Measurements from ENCODE around the gene SLC38A6. TPM values are rescaled to one million over a fixed set of nuclear protein-coding genes. Genes with fewer than 3 reads are reported as not detected.

The SLC38A6 gene
- total and polyA plus RNA-seq, 2 of the 8 experiments (the other 6 are each of a cell fraction or from before 2014, with no cell fraction given) = 8.1 to 9.8 TPM

- Histone ChIP-seq H3K4me3 (ENCODE audit: extremely low read depth in 1 of 4, insufficient read depth in 2 of 4, low read depth in 3 of 4, low read length in 4 of 4) (no peak overlapping the region), H3K56ac (replicated peaks; ENCODE audit: insufficient read length, low read depth, low read length) (no peak overlapping the region), H3K79me1 (ENCODE audit: low read depth, low read length) (no peaks in the 10 kb centered on the region), H3K9me3 (ENCODE audit: insufficient read depth in 2 of 2, low read depth in 1 of 2, low read length in 1 of 2) (no peaks in the 10 kb centered on the region), H3K9ac (replicated peaks in 1 of 4; ENCODE audit: extremely low read depth in 1 of 4, low read depth in 3 of 4, low read length in 3 of 4) (no peak overlapping the region), H3K36me3 (ENCODE audit: control insufficient read depth in 2 of 4, insufficient read depth in 4 of 4, low read length in 3 of 4) (no peaks in the 10 kb centered on the region; a peak in 1 of 8 replicates), H3K4me1 (replicated peaks in 1 of 4; ENCODE audit: control insufficient read depth in 3 of 4, insufficient read depth in 4 of 4, low read length in 3 of 4) (peaks cover 0 to 3% (median 0%) of the 10 kb centered on the region in 4 experiments; a peak in 3 of 7 replicates), H2BK5ac (ENCODE audit: low read depth, low read length) (no peak overlapping the region), H4K8ac (ENCODE audit: extremely low read depth, insufficient read depth, low read length) (no peak overlapping the region), H2AFZ (ENCODE audit: low read length) (no peak overlapping the region), H3K4ac (replicated peaks; ENCODE audit: insufficient read length, low read depth, low read length) (no peak overlapping the region), H3K14ac (ENCODE audit: insufficient read length) (no peak overlapping the region), H2BK12ac (ENCODE audit: low read depth, low read length) (no peak overlapping the region), H3K18ac (ENCODE audit: extremely low read depth, low read length) (no peak overlapping the region), H2BK120ac (replicated peaks; ENCODE audit: low read depth, low read length) (no peak overlapping the region), H3K4me2 (ENCODE audit: insufficient read depth in 1 of 2, low read depth in 2 of 2, low read length in 2 of 2) (no peak overlapping the region), H3K23ac (ENCODE audit: insufficient read length) (no peak overlapping the region), H2BK20ac (ENCODE audit: low read length) (no peak overlapping the region), H3K27me3 (replicated peaks in 1 of 4; ENCODE audit: control insufficient read depth in 3 of 4, extremely low read depth in 1 of 4, insufficient read depth in 3 of 4, low read length in 3 of 4) (no peaks in the 10 kb centered on the region), H2AK5ac (ENCODE audit: low read depth, low read length) (no peak overlapping the region), H4K5ac (ENCODE audit: insufficient read length, low read depth, low read length) (no peak overlapping the region), H2BK15ac (ENCODE audit: low read length) (no peak overlapping the region), H3K79me2 (ENCODE audit: control insufficient read depth in 1 of 2, insufficient read depth in 2 of 2, low read length in 2 of 2) (no peaks in the 10 kb centered on the region), H4K20me1 (replicated peaks in 1 of 2; ENCODE audit: control insufficient read depth in 1 of 2, insufficient read depth in 2 of 2, low read length in 2 of 2) (no peaks in the 10 kb centered on the region), H3K27ac (ENCODE audit: low read depth, low read length) (no peak overlapping the region), H3K23me2 (ENCODE audit: low read depth, low read length) (no peaks in the 10 kb centered on the region), H4K91ac (replicated peaks; ENCODE audit: insufficient read length, low read length) (no peak overlapping the region)
- ChIA-PET POLR2A (ENCODE audit: partially characterized antibody) (interaction anchor here (0.6 kb wide), 1 partner anchor 14 kb away, joined by 3 read pairs; no protein-coding TSS in a partner anchor), CTCF (ENCODE audit: partially characterized antibody) (no interaction called here)
- DNase-seq (ENCODE audit: low read depth in 1 of 2, low spot score in 2 of 2) (no peak), FAIRE-seq (no peak)
- WGBS, 2 experiments (ENCODE audit: extremely low coverage in 1 of 2, insufficient coverage in 1 of 2, insufficient read length in 1 of 2, insufficient replicate concordance in 2 of 2, low coverage in 1 of 2, low lambda C conversion rate in 2 of 2, missing lambda C conversion rate in 1 of 2) = 90% methylated on average over 3 of the region's 3 CpGs; no CpG with 5 or more reads in 1 of the 2 experiments
- TF ChIP-seq PHF8 (conservative IDR thresholded peaks at IDR 0.05; ENCODE audit: low read depth, low read length) (no peak), JUN (IDR thresholded peaks at IDR 0.05; ENCODE audit: low read depth, low read length) (no peak), SIX5 (IDR thresholded peaks at IDR 0.05; ENCODE audit: low read depth, low read length) (no peak), SRF (IDR thresholded peaks at IDR 0.05; ENCODE audit: low read depth, low read length) (no peak), KDM1A (IDR thresholded peaks at IDR 0.05; ENCODE audit: borderline replicate concordance, low read length) (no peak)
Measured at GRCh38 chr14:61051621-61052020, 70.6 kb downstream of the SLC38A6 start.
